Ishikawa (cell line): Measurements from ENCODE around the gene ATP1A3.

ENCODE experiments used
- CEBPB ChIP-seq: IDR thresholded peaks from 2 replicates; pipeline ENCODE4 v1.6.1; 2012
- CREB1 ChIP-seq: IDR thresholded peaks from 2 replicates; pipeline ENCODE4 v1.6.1; 2012; ENCODE audit warnings: low read depth
- EGR1 ChIP-seq: IDR thresholded peaks from 2 replicates; pipeline ENCODE4 v1.6.1; 2012
- EP300 ChIP-seq: IDR thresholded peaks from 2 replicates; pipeline ENCODE4 v1.6.1; 2012; ENCODE audit warnings: borderline replicate concordance
- FOXM1 ChIP-seq: IDR thresholded peaks from 2 replicates; pipeline ENCODE4 v1.6.1; 2012; ENCODE audit warnings: low read depth, borderline replicate concordance
- MAX ChIP-seq: IDR thresholded peaks from 2 replicates; pipeline ENCODE4 v1.6.1; 2012
- NFIC ChIP-seq: IDR thresholded peaks from 2 replicates; pipeline ENCODE4 v1.6.1; 2012
- RAD21 ChIP-seq: IDR thresholded peaks from 2 replicates; pipeline ENCODE4 v1.6.1; 2012; ENCODE audit warnings: low read depth
- REST ChIP-seq: IDR thresholded peaks from 2 replicates; pipeline ENCODE4 v1.6.1; 2012; ENCODE audit warnings: low read depth, mild to moderate bottlenecking
- TAF1 ChIP-seq: IDR thresholded peaks from 2 replicates; pipeline ENCODE4 v1.6.1; 2012; ENCODE audit warnings: low read depth, mild to moderate bottlenecking
- TCF12 ChIP-seq: IDR thresholded peaks from 2 replicates; pipeline ENCODE4 v1.6.1; 2012; ENCODE audit warnings: low read depth
- TEAD4 ChIP-seq: IDR thresholded peaks from 2 replicates; pipeline ENCODE4 v1.6.1; 2012
- USF1 ChIP-seq: IDR thresholded peaks from 2 replicates; pipeline ENCODE4 v1.6.1; 2012
- YY1 ChIP-seq: IDR thresholded peaks from 2 replicates; pipeline ENCODE4 v1.6.1; 2012; ENCODE audit warnings: low read depth
- ZBTB7A ChIP-seq: IDR thresholded peaks from 2 replicates; pipeline ENCODE4 v1.6.1; 2012; ENCODE audit warnings: low read depth

ATP1A3 gene

GRCh38 chr19:41934849-41935374, 59.1 kb downstream of the ATP1A3 start:
- no peak for TF ChIP-seq CREB1
- peak; percentile 67 for TF ChIP-seq RAD21

GRCh38 chr19:41933693-41934426, 60.2 kb downstream of the ATP1A3 start:
- TF ChIP-seq FOXM1 (no peak), TCF12 (no peak), ZBTB7A (no peak), USF1 (no peak), REST (no peak), TAF1 (no peak), NFIC (no peak), TEAD4 (no peak), MAX (no peak), CREB1 (no peak), EGR1 (no peak), YY1 (no peak), EP300 (no peak), RAD21 (no peak), CEBPB (no peak)

- TF ChIP-seq CREB1 (no peak), USF1 (no peak), MAX (no peak), NFIC (no peak), YY1 (no peak), EP300 (no peak), ZBTB7A (no peak)
Observed at GRCh38 chr19:41932720-41933332, 61.2 kb downstream of the ATP1A3 start.

GRCh38 chr19:41932259-41932719, 61.7 kb downstream of the ATP1A3 start:
- TF ChIP-seq USF1 = no peak
- TF ChIP-seq FOXM1 = no peak
- no peak for TF ChIP-seq CEBPB
- no peak for TF ChIP-seq EP300
- TF ChIP-seq YY1 = no peak
- no peak for TF ChIP-seq TCF12
- no peak for TF ChIP-seq MAX
- no peak for TF ChIP-seq TEAD4
- no peak for TF ChIP-seq NFIC
- TF ChIP-seq TAF1 = no peak
- no peak for TF ChIP-seq CREB1
- TF ChIP-seq ZBTB7A = no peak
- TF ChIP-seq EGR1 = no peak
- TF ChIP-seq RAD21 = no peak
- TF ChIP-seq REST = no peak

- TF ChIP-seq TCF12 = no peak
- no peak for TF ChIP-seq NFIC
- TF ChIP-seq RAD21 = no peak
- TF ChIP-seq USF1 = no peak
- TF ChIP-seq FOXM1 = no peak
- TF ChIP-seq TAF1 = no peak
- TF ChIP-seq YY1 = no peak
- TF ChIP-seq ZBTB7A = no peak
- TF ChIP-seq REST = no peak
- no peak for TF ChIP-seq CEBPB
- TF ChIP-seq CREB1 = no peak
- TF ChIP-seq EGR1 = no peak
- TF ChIP-seq EP300 = no peak
- no peak for TF ChIP-seq MAX
- no peak for TF ChIP-seq TEAD4
Observed at GRCh38 chr19:41930926-41931592, 63.0 kb downstream of the ATP1A3 start.
